HTR-8/SVneo (cell line): ENCODE measurements around the gene ASAP2.
"Not testable (repeated sequence)": the region's sequence is repeated elsewhere in the genome, so short reads cannot be mapped to it uniquely, and the experiment has no call there.

Source experiments
- DNase-seq: peaks from one replicate; pipeline ENCODE4 v3.0.0; 2011; ENCODE audit warnings: low spot score, mixed read lengths; ENCODE audit not compliant: insufficient read length
- FAIRE-seq: peaks from 2 replicates; lab custom pipeline; 2011; peaks lifted over from hg19 to GRCh38; lab: Jason Lieb, UNC

The ASAP2 gene

DNA sequence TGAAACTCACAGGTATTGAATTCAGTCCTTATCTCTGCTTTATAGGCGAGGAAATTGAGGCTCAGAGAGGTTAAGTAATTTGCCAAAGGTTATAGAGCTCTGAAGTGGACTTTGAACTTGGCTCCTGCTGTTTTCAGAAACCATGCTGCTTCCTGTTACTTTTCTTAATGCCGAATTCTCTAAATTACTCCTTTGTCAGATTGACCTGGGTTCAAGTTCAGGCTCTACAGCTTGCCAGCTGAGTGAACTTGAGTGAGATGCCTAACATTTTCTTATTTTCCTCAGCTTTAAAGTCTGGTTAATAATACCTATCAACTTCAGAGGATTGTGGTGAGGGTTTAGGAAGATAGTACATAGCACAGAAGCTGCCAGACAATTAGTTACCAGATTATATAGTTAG, 3.4 kb downstream of the ASAP2 start:
- DNase-seq (no peak), FAIRE-seq (no peak)

DNA sequence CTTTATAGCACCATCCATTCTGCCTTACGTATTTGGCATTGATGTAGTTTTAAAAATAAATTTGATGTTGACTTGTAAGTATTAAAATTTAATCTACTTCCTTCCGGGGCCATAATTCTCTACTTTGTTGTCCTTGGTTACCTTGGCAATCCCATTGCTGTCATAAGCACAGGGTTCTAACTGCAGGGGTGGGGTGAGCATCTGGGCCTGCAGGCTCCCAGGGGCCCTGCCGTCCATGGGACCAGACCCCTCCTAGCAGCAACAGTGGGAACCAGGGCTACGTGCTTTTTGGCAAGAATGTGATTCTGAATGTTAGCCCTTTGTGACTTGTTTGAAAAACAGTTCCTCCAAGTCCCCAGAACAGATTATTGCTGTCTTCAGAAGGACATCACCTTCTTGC, 4.9 kb downstream of the ASAP2 start:
- no peak for FAIRE-seq
- DNase-seq, result no peak

GRCh38 chr2:9212010-9212635, 5.5 kb downstream of the ASAP2 start:
- DNase-seq (no peak), FAIRE-seq (no peak)

- DNase-seq (no peak), FAIRE-seq (no peak)
These were observed 6.2 kb downstream of the ASAP2 start for GRCh38 chr2:9212661-9213411.

DNA sequence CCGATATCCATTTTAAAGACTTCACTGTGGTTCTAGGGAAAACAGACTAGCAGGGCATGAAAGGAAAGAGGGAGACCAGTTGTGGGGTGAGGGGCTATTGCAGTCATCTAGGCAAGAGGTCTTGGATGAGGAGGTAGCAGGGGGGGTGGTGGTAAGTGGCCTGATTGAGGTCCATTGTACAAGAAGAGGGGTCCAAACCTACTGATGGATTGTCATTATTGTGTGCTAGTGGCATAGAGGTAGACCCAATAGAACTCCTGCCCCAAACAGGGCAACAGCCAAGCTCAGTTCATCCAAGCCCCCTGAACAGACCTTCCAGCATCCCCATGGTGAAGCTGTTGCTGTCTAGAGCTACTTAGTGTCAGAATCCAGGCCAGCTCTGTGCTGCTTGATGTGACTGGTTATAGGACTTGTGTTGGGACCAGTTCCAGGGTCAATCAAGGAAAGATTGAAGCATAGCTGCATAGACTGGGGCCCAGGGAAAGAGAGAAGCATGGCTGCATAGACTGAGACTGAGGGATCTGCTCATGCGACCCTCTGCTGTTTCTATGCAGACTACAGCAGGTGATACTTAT, 7.0 kb downstream of the ASAP2 start:
- no peak for DNase-seq
- no peak for FAIRE-seq

GRCh38 chr2:9214873-9215272, 8.3 kb downstream of the ASAP2 start:
- no peak for FAIRE-seq

GRCh38 chr2:9215680-9216079, 9.1 kb downstream of the ASAP2 start:
- DNase-seq (no peak), FAIRE-seq (no peak)

More at GRCh38 chr2:9214873-9215272, 8.3 kb downstream of the ASAP2 start:
- no peak for DNase-seq

DNA sequence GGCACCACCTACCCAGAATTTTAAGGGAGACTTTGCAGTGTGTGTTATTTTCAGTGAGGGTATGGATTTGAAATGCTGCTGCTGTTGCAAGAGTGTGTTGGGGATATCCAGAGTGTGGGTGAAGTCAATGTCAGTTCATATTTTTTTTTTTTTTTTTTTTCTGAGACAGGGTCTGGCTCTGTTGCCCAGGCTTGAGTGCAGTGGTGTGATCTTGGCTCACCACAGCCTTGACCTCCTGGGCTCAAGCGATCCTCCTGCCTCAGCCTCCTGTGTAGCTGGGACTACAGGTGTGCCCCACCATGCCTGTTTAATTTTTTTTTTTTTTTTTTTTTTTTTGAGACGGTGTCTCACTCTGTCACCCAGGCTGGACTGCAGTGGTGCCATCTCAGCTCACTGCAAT, 9.5 kb downstream of the ASAP2 start:
- FAIRE-seq, result not testable (repeated sequence)

GRCh38 chr2:9217838-9218770, 11.5 kb downstream of the ASAP2 start:
- FAIRE-seq, result no peak
- DNase-seq, result no peak

More for the DNA sequence above, 9.5 kb downstream of the ASAP2 start:
- DNase-seq, result not testable (repeated sequence)

GRCh38 chr2:9219027-9219445, 12.4 kb downstream of the ASAP2 start:
- FAIRE-seq (peak; percentile 46), DNase-seq (no peak)

- FAIRE-seq, result no peak
- no peak for DNase-seq
These were observed 13.6 kb downstream of the ASAP2 start for GRCh38 chr2:9220201-9220600.

GRCh38 chr2:9221223-9221622, 14.6 kb downstream of the ASAP2 start:
- no peak for FAIRE-seq
- DNase-seq, result no peak

GRCh38 chr2:9222239-9222892, 15.8 kb downstream of the ASAP2 start:
- DNase-seq, result no peak

GRCh38 chr2:9222893-9223287, 16.3 kb downstream of the ASAP2 start:
- DNase-seq, result no peak
- FAIRE-seq, result no peak

More at GRCh38 chr2:9222239-9222892, 15.8 kb downstream of the ASAP2 start:
- no peak for FAIRE-seq

- FAIRE-seq (no peak), DNase-seq (no peak)
These were observed 19.2 kb downstream of the ASAP2 start for GRCh38 chr2:9225806-9226205.

- DNase-seq (no peak), FAIRE-seq (no peak)
These were observed 20.1 kb downstream of the ASAP2 start for GRCh38 chr2:9226458-9227380.

- peak; percentile 23 for FAIRE-seq
- no peak for DNase-seq
These were observed 21.6 kb downstream of the ASAP2 start for GRCh38 chr2:9228088-9228751.

- DNase-seq (no peak), FAIRE-seq (no peak)
These were observed 22.3 kb downstream of the ASAP2 start for GRCh38 chr2:9228781-9229469.
